GM10248 (cell line): ENCODE data around the gene DTNA.
"Not testable (repeated sequence)": the region's sequence is repeated elsewhere in the genome, so short reads cannot be mapped to it uniquely, and the experiment has no call there.

ENCODE experiments used
- CTCF ChIA-PET: fragments of 300-600 bp; sonication (Branson Sonifier 250); formaldehyde crosslinking; extraction: SDS; loops from one replicate; lab custom pipeline; 2021; ENCODE audit warnings: antibody characterized with exemption; lab: Yijun Ruan, JAX
- POLR2A ChIA-PET: fragments of 350-650 bp; sonication (Branson Sonifier 250); formaldehyde crosslinking; extraction: SDS; loops from one replicate; lab custom pipeline; 2020; ENCODE audit warnings: antibody characterized with exemption; lab: Yijun Ruan, JAX
- DNase-seq: peaks from one replicate; pipeline ENCODE4 v3.0.0; 2012; ENCODE audit errors: extremely low spot score
- TF ChIP-seq, protein P1 (sequence below): IDR thresholded peaks from 2 replicates; pipeline ENCODE4 v1.5.1; 2012; ENCODE audit warnings: mild to moderate bottlenecking, low read depth; ENCODE audit errors: extremely low read depth, missing control alignments, control extremely low read depth

The DTNA gene

GRCh38 chr18:34709750-34710441, at the start of gene DTNA:
DTNA (plus strand) TSS chr18:34710298; CDS start chr18:34755977, 45,679 bp downstream.
- CTCF ChIA-PET = interaction anchor here (0.9 kb wide), 1 partner anchor 12 kb away, joined by 3 read pairs; no protein-coding TSS in a partner anchor
- TF ChIP-seq, protein P1, sequence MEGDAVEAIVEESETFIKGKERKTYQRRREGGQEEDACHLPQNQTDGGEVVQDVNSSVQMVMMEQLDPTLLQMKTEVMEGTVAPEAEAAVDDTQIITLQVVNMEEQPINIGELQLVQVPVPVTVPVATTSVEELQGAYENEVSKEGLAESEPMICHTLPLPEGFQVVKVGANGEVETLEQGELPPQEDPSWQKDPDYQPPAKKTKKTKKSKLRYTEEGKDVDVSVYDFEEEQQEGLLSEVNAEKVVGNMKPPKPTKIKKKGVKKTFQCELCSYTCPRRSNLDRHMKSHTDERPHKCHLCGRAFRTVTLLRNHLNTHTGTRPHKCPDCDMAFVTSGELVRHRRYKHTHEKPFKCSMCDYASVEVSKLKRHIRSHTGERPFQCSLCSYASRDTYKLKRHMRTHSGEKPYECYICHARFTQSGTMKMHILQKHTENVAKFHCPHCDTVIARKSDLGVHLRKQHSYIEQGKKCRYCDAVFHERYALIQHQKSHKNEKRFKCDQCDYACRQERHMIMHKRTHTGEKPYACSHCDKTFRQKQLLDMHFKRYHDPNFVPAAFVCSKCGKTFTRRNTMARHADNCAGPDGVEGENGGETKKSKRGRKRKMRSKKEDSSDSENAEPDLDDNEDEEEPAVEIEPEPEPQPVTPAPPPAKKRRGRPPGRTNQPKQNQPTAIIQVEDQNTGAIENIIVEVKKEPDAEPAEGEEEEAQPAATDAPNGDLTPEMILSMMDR = no peak
- no peak for DNase-seq
- POLR2A ChIA-PET = no interaction called here

DNA sequence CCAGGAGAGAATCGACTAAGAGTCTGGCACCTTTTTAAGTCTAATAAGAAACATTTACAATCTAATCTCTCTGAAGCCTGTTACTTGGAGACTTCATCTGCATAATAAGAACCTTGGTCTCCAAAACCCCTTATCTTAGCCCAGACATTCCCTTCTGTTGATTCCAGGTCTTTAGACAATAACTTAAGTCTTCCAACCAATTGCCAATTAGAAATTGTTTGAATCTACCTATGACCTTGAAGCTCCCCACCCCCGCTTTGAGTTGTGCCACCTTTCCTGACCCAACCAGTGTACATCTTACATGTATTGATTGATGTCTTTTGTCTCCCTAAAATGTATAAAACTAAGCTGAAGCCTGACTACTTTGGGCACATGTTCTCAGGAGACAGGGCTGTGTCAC, 49.5 kb upstream of the DTNA start:
- ChIA-PET CTCF (interaction anchor here (0.9 to 6.1 kb wide), 27 partner anchors 8 to 538 kb away, joined by 3 to 66 read pairs (median 8); no protein-coding TSS in a partner anchor), POLR2A (no interaction called here)
- DNase-seq = no peak
- TF ChIP-seq, protein P1 = no peak

DNA sequence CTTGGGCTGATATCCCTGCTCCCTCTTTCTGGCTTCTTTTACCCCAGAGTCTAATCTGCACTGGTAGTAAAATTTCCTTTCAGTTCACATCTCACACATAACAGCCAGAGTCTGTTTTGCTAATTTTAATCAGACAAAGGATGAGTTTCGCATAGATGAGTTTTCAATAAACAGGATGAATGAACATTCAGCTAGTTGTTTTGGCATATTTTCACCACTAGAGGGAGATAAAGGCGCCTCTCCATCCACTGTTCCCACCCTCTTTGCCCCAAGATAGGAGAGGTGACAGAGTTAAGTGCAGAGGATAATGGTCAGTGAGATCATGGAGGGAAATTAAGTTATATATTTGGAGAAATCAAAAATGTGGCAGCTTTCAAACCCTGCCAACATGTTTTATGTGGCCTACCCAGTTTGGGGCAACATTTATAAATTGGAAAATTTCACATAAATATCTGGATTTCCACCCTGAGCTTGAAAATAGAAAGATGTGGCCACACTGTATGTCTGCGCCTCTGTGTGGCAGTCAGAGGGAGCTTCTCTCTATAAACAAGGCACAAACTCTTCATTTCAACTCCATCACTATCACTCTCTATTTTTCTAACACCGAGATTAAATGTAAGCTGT, 48.5 kb upstream of the DTNA start:
- TF ChIP-seq, protein P1 = peak; percentile 70
- ChIA-PET POLR2A (no interaction called here), CTCF (interaction anchor here (0.6 to 6.1 kb wide), 42 partner anchors 9 to 539 kb away, joined by 3 to 66 read pairs (median 4); no protein-coding TSS in a partner anchor)
- DNase-seq = peak; percentile 42

GRCh38 chr18:34676816-34677574, 33.1 kb upstream of the DTNA start:
- ChIA-PET POLR2A (no interaction called here), CTCF (interaction anchor here (1.2 to 7.6 kb wide), 2 partner anchors 15 to 24 kb away, joined by 3 to 66 read pairs; no protein-coding TSS in a partner anchor)
- DNase-seq = no peak
- TF ChIP-seq, protein P1 = no peak

GRCh38 chr18:34689750-34690149, 20.3 kb upstream of the DTNA start:
- DNase-seq, CTCF ChIA-PET, POLR2A ChIA-PET: not testable (repeated sequence)

GRCh38 chr18:34691614-34692013, 18.5 kb upstream of the DTNA start:
- ChIA-PET POLR2A (no interaction called here), CTCF (interaction anchor here (1.1 to 1.7 kb wide), 5 partner anchors 8 to 31 kb away, joined by 3 to 6 read pairs (median 4); no protein-coding TSS in a partner anchor)
- no peak for DNase-seq
- TF ChIP-seq, protein P1 = no peak
